NT2/D1 (cell line): ENCODE data around the gene GDAP2.

Experiments used
- YY1 ChIP-seq: IDR thresholded peaks from 2 replicates; pipeline ENCODE4 v1.6.1; 2011; ENCODE audit not compliant: insufficient read length, insufficient read depth
- ZNF274 ChIP-seq: IDR thresholded peaks from 2 replicates; pipeline ENCODE4 v1.6.1; 2011; ENCODE audit warnings: mild to moderate bottlenecking, low read depth, low read length

- TF ChIP-seq ZNF274 (no peak), YY1 (no peak)
Measured at GRCh38 chr1:117911051-117911450, 18.4 kb downstream of the GDAP2 start.
